Suprapubic skin (tissue), 4 donors: Measurements from ENCODE around the gene PREX1. TPM values are rescaled to one million over a fixed set of nuclear protein-coding genes. Genes with fewer than 3 reads are reported as not detected.
A peak's percentile ranks its signal among the peaks of the same experiment; 100 is the strongest.

Experiments
- DNase-seq, 2 donors: peaks; one replicate each; pipeline ENCODE4 v3.0.0-alpha.2; 2019; ENCODE audit warnings: low spot score in 2 of 2
- H3K27ac ChIP-seq: fragments of 200-600 bp; sonication (generic); one replicate; pipeline ENCODE4 v1.5.1; 2019
- H3K27me3 ChIP-seq: fragments of 200-600 bp; sonication (generic); one replicate; pipeline ENCODE4 v1.5.1; 2019
- H3K36me3 ChIP-seq: fragments of 200-600 bp; sonication (generic); one replicate; pipeline ENCODE4 v1.5.1; 2019
- H3K4me1 ChIP-seq: fragments of 200-600 bp; sonication (generic); one replicate; pipeline ENCODE4 v1.5.1; 2019
- H3K4me3 ChIP-seq: fragments of 200-600 bp; sonication (generic); one replicate; pipeline ENCODE4 v1.5.1; 2019; ENCODE audit warnings: mild to moderate bottlenecking
- H3K9me3 ChIP-seq: fragments of 200-600 bp; sonication (generic); one replicate; pipeline ENCODE4 v1.5.1; 2019
- EP300 ChIP-seq: sonication (generic); formaldehyde crosslinking; IDR thresholded peaks from one replicate; pipeline ENCODE4 v1.6.1; 2017; ENCODE audit warnings: antibody characterized with exemption
- POLR2A ChIP-seq, 2 donors: fragments of 450-650 bp; IDR thresholded peaks; one replicate each; pipeline ENCODE4 v1.6.1; 2017; ENCODE audit warnings: antibody characterized with exemption in 2 of 2, mild to moderate bottlenecking in 2 of 2, moderate library complexity in 2 of 2
- POLR2AphosphoS5 ChIP-seq, 3 donors: sonication (generic); formaldehyde crosslinking; IDR thresholded peaks; one replicate each; pipeline ENCODE4 v1.6.1; 2017; ENCODE audit warnings: antibody characterized with exemption in 3 of 3
- WGBS: methylation state at CpG from one replicate; pipeline ENCODE4 v1.1.5; 2018; 5-methylcytosine and 5-hydroxymethylcytosine counted together
- total RNA-seq, 4 donors: library from RNA; depleted of rRNA; stranded (reverse); fragments of >200 nt; gene quantifications; one replicate each; pipeline ENCODE4 v1.1.0, GENCODE V29; 2016
- TF ChIP-seq, protein P1 (sequence below), 2 donors: fragments of 200-600 bp in 1 of 2; fragments of 450-650 bp in 1 of 2; sonication (generic) in 1 of 2; IDR thresholded peaks; one replicate each; pipeline ENCODE4 v1.5.1; 2016 to 2019; ENCODE audit warnings: antibody characterized with exemption in 2 of 2, mild to moderate bottlenecking in 1 of 2, moderate library complexity in 1 of 2

The PREX1 gene
- total RNA-seq, 4 donors from 2014 or later, result 4.7 to 15.1 (median 10.2) TPM

- Histone ChIP-seq H3K4me3 (no peak overlapping the region), H3K27me3 (peaks cover 4% of the 10 kb centered on the region), H3K9me3 (no peaks in the 10 kb centered on the region), H3K4me1 (peaks cover 39% of the 10 kb centered on the region), H3K36me3 (no peaks in the 10 kb centered on the region), H3K27ac (peak overlapping the region; percentile 87)
- no peak for TF ChIP-seq POLR2AphosphoS5 (IDR thresholded peaks at IDR 0.05)
- TF ChIP-seq EP300, result no peak
- TF ChIP-seq, protein P1, sequence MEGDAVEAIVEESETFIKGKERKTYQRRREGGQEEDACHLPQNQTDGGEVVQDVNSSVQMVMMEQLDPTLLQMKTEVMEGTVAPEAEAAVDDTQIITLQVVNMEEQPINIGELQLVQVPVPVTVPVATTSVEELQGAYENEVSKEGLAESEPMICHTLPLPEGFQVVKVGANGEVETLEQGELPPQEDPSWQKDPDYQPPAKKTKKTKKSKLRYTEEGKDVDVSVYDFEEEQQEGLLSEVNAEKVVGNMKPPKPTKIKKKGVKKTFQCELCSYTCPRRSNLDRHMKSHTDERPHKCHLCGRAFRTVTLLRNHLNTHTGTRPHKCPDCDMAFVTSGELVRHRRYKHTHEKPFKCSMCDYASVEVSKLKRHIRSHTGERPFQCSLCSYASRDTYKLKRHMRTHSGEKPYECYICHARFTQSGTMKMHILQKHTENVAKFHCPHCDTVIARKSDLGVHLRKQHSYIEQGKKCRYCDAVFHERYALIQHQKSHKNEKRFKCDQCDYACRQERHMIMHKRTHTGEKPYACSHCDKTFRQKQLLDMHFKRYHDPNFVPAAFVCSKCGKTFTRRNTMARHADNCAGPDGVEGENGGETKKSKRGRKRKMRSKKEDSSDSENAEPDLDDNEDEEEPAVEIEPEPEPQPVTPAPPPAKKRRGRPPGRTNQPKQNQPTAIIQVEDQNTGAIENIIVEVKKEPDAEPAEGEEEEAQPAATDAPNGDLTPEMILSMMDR (IDR thresholded peaks at IDR 0.05), result no peak
- TF ChIP-seq POLR2A (IDR thresholded peaks at IDR 0.05), result no peak
- WGBS, result 54% methylated on average over 19 of the region's 19 CpGs
- DNase-seq, result no peak
These were observed 40.7 kb downstream of the PREX1 start for GRCh38 chr20:48786951-48787705.

GRCh38 chr20:48785801-48786200 is 42.0 kb downstream of the PREX1 start:
- peaks cover 26% of the 10 kb centered on the region for H3K4me1 ChIP-seq
- no peaks in the 10 kb centered on the region for H3K9me3 ChIP-seq
- H3K4me3 ChIP-seq, result no peak overlapping the region
- DNase-seq, result no peak
- no peak for TF ChIP-seq POLR2AphosphoS5 (IDR thresholded peaks at IDR 0.05)
- TF ChIP-seq EP300, result no peak
- TF ChIP-seq, protein P1 (IDR thresholded peaks at IDR 0.05), result no peak
- TF ChIP-seq POLR2A (IDR thresholded peaks at IDR 0.05), result no peak
- 94% methylated on average over 8 of the region's 8 CpGs for WGBS
- H3K27ac ChIP-seq, result peak overlapping the region; percentile 87
- H3K36me3 ChIP-seq, result no peaks in the 10 kb centered on the region
- peaks cover 4% of the 10 kb centered on the region for H3K27me3 ChIP-seq

- peaks cover 4% of the 10 kb centered on the region for H3K27me3 ChIP-seq
- H3K4me3 ChIP-seq, result no peak overlapping the region
- no peaks in the 10 kb centered on the region for H3K9me3 ChIP-seq
- DNase-seq, result no peak
- TF ChIP-seq POLR2AphosphoS5 (IDR thresholded peaks at IDR 0.05), result no peak
- TF ChIP-seq POLR2A (IDR thresholded peaks at IDR 0.05), result no peak
- TF ChIP-seq, protein P1 (IDR thresholded peaks at IDR 0.05), result no peak
- TF ChIP-seq EP300, result no peak
- peaks cover 21% of the 10 kb centered on the region for H3K4me1 ChIP-seq
- WGBS, result 91% methylated on average over 4 of the region's 6 CpGs
- H3K36me3 ChIP-seq, result no peaks in the 10 kb centered on the region
- no peak overlapping the region for H3K27ac ChIP-seq
These were observed 42.5 kb downstream of the PREX1 start for GRCh38 chr20:48785256-48785655.

DNA sequence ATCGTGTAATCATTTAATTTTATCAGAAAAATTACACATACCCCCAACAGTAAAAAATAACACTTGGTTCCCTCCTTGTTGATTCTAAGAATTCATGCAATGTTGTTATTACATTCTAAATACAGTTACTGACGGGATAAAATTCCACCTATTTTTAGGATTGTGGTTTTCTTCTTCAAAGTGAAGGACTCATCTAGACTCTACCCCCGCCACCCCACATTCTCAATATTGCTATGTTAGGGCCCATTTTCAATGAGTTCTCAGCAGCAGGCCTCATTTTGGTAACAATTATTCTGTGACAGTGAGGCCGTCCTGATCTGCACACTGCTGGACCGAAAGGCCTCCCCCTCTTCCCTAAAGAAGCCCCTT is 43.5 kb downstream of the PREX1 start:
- 80% methylated on average over 5 of the region's 5 CpGs for whole genome bisulfite sequencing

More for the DNA sequence above, 43.5 kb downstream of the PREX1 start:
- no peaks in the 10 kb centered on the region for H3K9me3 ChIP-seq
- no peak overlapping the region for H3K4me3 ChIP-seq
- peaks cover 21% of the 10 kb centered on the region for H3K4me1 ChIP-seq
- H3K27me3 ChIP-seq, result peaks cover 4% of the 10 kb centered on the region
- no peak for DNase-seq
- no peak for TF ChIP-seq POLR2AphosphoS5 (IDR thresholded peaks at IDR 0.05)
- no peak for TF ChIP-seq EP300
- no peak for TF ChIP-seq POLR2A (IDR thresholded peaks at IDR 0.05)
- TF ChIP-seq, protein P1 (IDR thresholded peaks at IDR 0.05), result no peak
- no peak overlapping the region for H3K27ac ChIP-seq
- no peaks in the 10 kb centered on the region for H3K36me3 ChIP-seq
